HepG2 (cell line): ENCODE measurements around the gene KIF13A. TPM values are rescaled to one million over a fixed set of nuclear protein-coding genes. Genes with fewer than 3 reads are reported as not detected.

Experiments used
- FOSL2 ChIP-seq: sonication (generic); formaldehyde crosslinking; IDR thresholded peaks from 2 replicates; pipeline ENCODE4 v1.4.0; 2020; ENCODE audit warnings: missing genetic modification reagents
- MTA3 ChIP-seq: sonication (generic); formaldehyde crosslinking; IDR thresholded peaks from 2 replicates; pipeline ENCODE4 v1.4.0; 2020; ENCODE audit warnings: missing genetic modification reagents
- PHB2 ChIP-seq: fragments of 450-650 bp; IDR thresholded peaks from 2 replicates; pipeline ENCODE4 v1.6.1; 2018; ENCODE audit not compliant: partially characterized antibody
- RNF2 ChIP-seq: fragments of 450-650 bp; conservative IDR thresholded peaks from 2 replicates; pipeline ENCODE4 v1.6.1; 2016; ENCODE audit warnings: low read depth
- SPEN ChIP-seq: sonication (generic); formaldehyde crosslinking; IDR thresholded peaks from 2 replicates; pipeline ENCODE4 v1.5.1; 2020; ENCODE audit warnings: low read depth, mild to moderate bottlenecking, missing genetic modification reagents
- XRCC5 ChIP-seq: fragments of 200-400 bp; formaldehyde crosslinking; optimal IDR thresholded peaks from 2 replicates; pipeline ENCODE3; 2017; ENCODE audit warnings: mild to moderate bottlenecking, low read length
- ZBTB42 ChIP-seq: sonication (generic); formaldehyde crosslinking; IDR thresholded peaks from 2 replicates; pipeline ENCODE4 v1.5.0; 2020; ENCODE audit warnings: mild to moderate bottlenecking, missing genetic modification reagents
- ZFP1 ChIP-seq: IDR thresholded peaks from 2 replicates; pipeline ENCODE4 v1.6.1; 2016
- ZFP36 ChIP-seq: fragments of 150-350 bp; IDR thresholded peaks from 2 replicates; pipeline ENCODE4 v1.6.1; 2018; ENCODE audit warnings: borderline replicate concordance, low read length, low read depth; ENCODE audit not compliant: partially characterized antibody
- ZFP91 ChIP-seq: sonication (generic); formaldehyde crosslinking; IDR thresholded peaks from 2 replicates; pipeline ENCODE4 v1.9.0; 2022; ENCODE audit warnings: missing genetic modification reagents, mild to moderate bottlenecking, borderline replicate concordance
- ZMAT5 ChIP-seq: sonication (generic); formaldehyde crosslinking; IDR thresholded peaks from 2 replicates; pipeline ENCODE4 v1.5.0; 2020; ENCODE audit warnings: mild to moderate bottlenecking, low read depth, missing genetic modification reagents, borderline replicate concordance
- ZNF160 ChIP-seq: sonication (generic); formaldehyde crosslinking; IDR thresholded peaks from 2 replicates; pipeline ENCODE4 v1.8.0; 2022; ENCODE audit warnings: mild to moderate bottlenecking, inconsistent platforms, missing genetic modification reagents
- ZNF18 ChIP-seq: sonication (generic); formaldehyde crosslinking; IDR thresholded peaks from 2 replicates; pipeline ENCODE4 v1.8.0; 2022; ENCODE audit warnings: mild to moderate bottlenecking, missing genetic modification reagents; ENCODE audit not compliant: insufficient replicate concordance
- ZNF251 ChIP-seq: sonication (generic); formaldehyde crosslinking; IDR thresholded peaks from 2 replicates; pipeline ENCODE4 v1.9.0; 2021; ENCODE audit warnings: mild to moderate bottlenecking, missing genetic modification reagents
- ZNF354B ChIP-seq: sonication (generic); formaldehyde crosslinking; IDR thresholded peaks from 2 replicates; pipeline ENCODE4 v1.8.0; 2022; ENCODE audit warnings: mild to moderate bottlenecking, missing genetic modification reagents
- ZNF367 ChIP-seq: sonication (generic); formaldehyde crosslinking; IDR thresholded peaks from 2 replicates; pipeline ENCODE4 v1.4.0; 2020; ENCODE audit warnings: missing genetic modification reagents, borderline replicate concordance
- ZNF576 ChIP-seq: sonication (generic); formaldehyde crosslinking; IDR thresholded peaks from 2 replicates; pipeline ENCODE4 v1.4.0; 2020; ENCODE audit warnings: mild to moderate bottlenecking, missing genetic modification reagents
- ZNF710 ChIP-seq: sonication (generic); formaldehyde crosslinking; IDR thresholded peaks from 2 replicates; pipeline ENCODE4 v1.5.0; 2020; ENCODE audit warnings: mild to moderate bottlenecking, missing genetic modification reagents, borderline replicate concordance
- ZNF724P ChIP-seq: sonication (generic); formaldehyde crosslinking; IDR thresholded peaks from 2 replicates; pipeline ENCODE4 v1.8.0; 2022; ENCODE audit warnings: missing genetic modification reagents, borderline replicate concordance
- ZNF790 ChIP-seq: sonication (generic); formaldehyde crosslinking; IDR thresholded peaks from 2 replicates; pipeline ENCODE4 v1.8.0; 2022; ENCODE audit warnings: missing genetic modification reagents, mild to moderate bottlenecking, borderline replicate concordance
- polyA plus RNA-seq, 8 experiments: library from polyadenylated mRNA; depleted of rRNA in 3 of 8; stranded (reverse) in 7 of 8; unstranded in 1 of 8; fragments of >200 nt; fragmentation: Illumina TruSeq in 4 of 8; extraction: Trizol in 4 of 8; gene quantifications; 2 replicates each; pipeline versions ENCODE4 v1.2.1 to v1.2.3, GENCODE V29; 2011 to 2016; ENCODE audit warnings: low read depth in 4 of 8, missing spikeins in 1 of 8, mixed read lengths in 1 of 8; ENCODE audit not compliant: insufficient read depth in 1 of 8
- total RNA-seq, 5 experiments: library from RNA; depleted of rRNA; stranded (reverse); fragments of >200 nt; fragmentation: Illumina TruSeq; extraction: Trizol; gene quantifications; 2 replicates each; pipeline ENCODE4 v1.2.3, GENCODE V29; 2016; ENCODE audit warnings: low read depth in 1 of 5

KIF13A gene
- total and polyA plus RNA-seq, 2 of the 13 experiments (the other 11 are each of a cell fraction or from before 2014, with no cell fraction given) = 21.1 to 37.2 TPM

- no peak; the same call in 1 of the 2 replicates for TF ChIP-seq ZNF160
- TF ChIP-seq ZNF367 = no peak
- TF ChIP-seq ZBTB42 (CRISPR knock-in tag) = no peak
- peak; percentile 13 for TF ChIP-seq XRCC5
- no peak for TF ChIP-seq ZNF251 (CRISPR knock-in tag)
- TF ChIP-seq MTA3 (CRISPR knock-in tag) = no peak
- TF ChIP-seq ZFP36 = no peak
- TF ChIP-seq ZNF576 (CRISPR knock-in tag) = peak; percentile 34; the same call in 1 of the 2 replicates
- no peak for TF ChIP-seq ZNF354B (CRISPR knock-in tag)
- TF ChIP-seq PHB2 = no peak
- TF ChIP-seq ZFP91 (CRISPR knock-in tag) = peak; percentile 52; the same call in 1 of the 2 replicates
- no peak for TF ChIP-seq ZNF724P (CRISPR knock-in tag)
- TF ChIP-seq ZNF710 (CRISPR knock-in tag) = no peak; the same call in 1 of the 2 replicates
- peak; percentile 28; the same call in 1 of the 2 replicates for TF ChIP-seq ZFP1 (CRISPR knock-in tag)
- peak; percentile 60 for TF ChIP-seq SPEN (CRISPR knock-in tag)
- peak; percentile 41; the same call in 1 of the 2 replicates for TF ChIP-seq RNF2
- peak; percentile 87; the same call in 1 of the 2 replicates for TF ChIP-seq ZNF790 (CRISPR knock-in tag)
- no peak for TF ChIP-seq FOSL2 (CRISPR knock-in tag)
- TF ChIP-seq ZMAT5 (CRISPR knock-in tag) = no peak
- no peak for TF ChIP-seq ZNF18 (CRISPR knock-in tag)
These were observed 424 bp upstream of the KIF13A start (continued) for GRCh38 chr6:17987697-17988421.
